Skeletal muscle tissue (tissue), 4 donors: ENCODE results near the gene HIVEP3. TPM values are rescaled to one million over a fixed set of nuclear protein-coding genes. Genes with fewer than 3 reads are reported as not detected.
"Not testable (repeated sequence)": the region's sequence is repeated elsewhere in the genome, so short reads cannot be mapped to it uniquely, and the experiment has no call there.

ENCODE experiments used
- H3K27ac ChIP-seq: one replicate; pipeline ENCODE4 v1.7.0; 2013; ENCODE audit warnings: mild to moderate bottlenecking, low read depth, low read length, inconsistent platforms
- H3K27me3 ChIP-seq, 3 donors: one replicate each; pipeline ENCODE4 v1.7.0; 2013; ENCODE audit warnings: low read length in 3 of 3; ENCODE audit not compliant: control insufficient read depth in 3 of 3, insufficient read depth in 3 of 3
- H3K36me3 ChIP-seq, 3 donors: one replicate each; pipeline ENCODE4 v1.7.0; 2013; ENCODE audit warnings: low read length in 3 of 3; ENCODE audit not compliant: control insufficient read depth in 3 of 3, insufficient read depth in 3 of 3
- H3K4me1 ChIP-seq, 3 donors: one replicate each; pipeline ENCODE4 v1.7.0; 2013; ENCODE audit warnings: low read length in 3 of 3, mild to moderate bottlenecking in 3 of 3; ENCODE audit not compliant: control insufficient read depth in 3 of 3, insufficient read depth in 3 of 3
- H3K4me3 ChIP-seq, 3 donors: one replicate each; pipeline ENCODE4 v1.7.0; 2013; ENCODE audit warnings: low read length in 3 of 3
- H3K9ac ChIP-seq, 3 donors: one replicate each; pipeline ENCODE4 v1.7.0; 2013; ENCODE audit warnings: low read length in 3 of 3, mild to moderate bottlenecking in 3 of 3, moderate library complexity in 2 of 3, low read depth in 1 of 3
- H3K9me3 ChIP-seq, 3 donors: one replicate each; pipeline ENCODE4 v1.7.0; 2013; ENCODE audit warnings: low read length in 3 of 3; ENCODE audit not compliant: control insufficient read depth in 3 of 3
- total RNA-seq: library from RNA; depleted of rRNA; stranded (reverse); fragments of >200 nt; gene quantifications from one replicate; pipeline ENCODE4 v1.2.3, GENCODE V29; 2014
- donor health status: Osteomylitis.

HIVEP3 gene
- total RNA-seq, 1 donor from 2014 or later, result 0.52 TPM

DNA sequence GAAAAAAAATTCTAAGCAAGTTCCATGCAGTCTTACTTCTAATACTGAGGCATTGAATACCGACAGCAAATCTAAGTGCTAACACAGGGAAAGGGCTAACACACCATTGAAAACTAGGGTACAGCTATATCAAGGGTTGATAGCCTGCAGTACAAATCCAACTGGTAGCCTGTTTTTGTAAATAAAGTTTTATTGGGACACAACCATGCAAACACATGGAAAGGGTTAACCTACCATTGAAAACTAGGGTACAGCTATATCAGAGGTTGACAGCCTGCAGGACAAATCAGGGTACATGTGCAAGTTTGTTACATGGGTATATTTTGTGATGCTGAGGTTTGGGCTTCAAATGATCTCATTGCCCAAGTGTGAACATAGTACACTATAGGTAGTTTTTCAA, 212.9 kb downstream of the HIVEP3 start:
- no peak overlapping the region for H3K27ac ChIP-seq
- H3K4me3 ChIP-seq, result no peak overlapping the region
- H3K9me3 ChIP-seq, result no peaks in the 10 kb centered on the region
- no peaks in the 10 kb centered on the region for H3K27me3 ChIP-seq
- peaks cover 0 to 3% (median 2%) of the 10 kb centered on the region in 3 donors for H3K4me1 ChIP-seq
- no peaks in the 10 kb centered on the region for H3K36me3 ChIP-seq
- no peak overlapping the region for H3K9ac ChIP-seq

DNA sequence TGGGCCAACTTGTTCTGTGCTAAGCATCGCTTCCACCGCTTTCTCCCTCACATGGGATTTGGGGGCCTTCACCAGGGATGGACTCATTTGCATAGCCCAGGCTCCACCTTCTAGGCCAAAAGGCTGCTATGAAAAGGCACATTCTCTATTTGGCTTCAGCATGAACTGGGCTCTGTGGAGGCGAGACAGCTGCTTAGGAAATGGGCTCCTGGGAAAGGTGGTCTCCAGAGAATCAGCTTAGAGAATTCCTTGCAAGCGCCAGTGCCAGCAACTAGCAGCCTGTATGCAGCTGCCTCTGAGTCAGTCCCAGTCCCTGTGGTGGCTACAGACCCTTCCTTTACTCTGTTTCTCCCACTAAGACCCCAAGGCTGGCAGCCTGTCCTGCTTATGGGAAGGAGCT, 214.5 kb downstream of the HIVEP3 start:
- Histone ChIP-seq H3K27ac (no peak overlapping the region), H3K4me3 (no peak overlapping the region), H3K36me3 (no peaks in the 10 kb centered on the region), H3K9ac (no peak overlapping the region), H3K27me3 (no peaks in the 10 kb centered on the region), H3K9me3 (no peaks in the 10 kb centered on the region), H3K4me1 (peaks cover 0 to 3% (median 2%) of the 10 kb centered on the region in 3 donors)

DNA sequence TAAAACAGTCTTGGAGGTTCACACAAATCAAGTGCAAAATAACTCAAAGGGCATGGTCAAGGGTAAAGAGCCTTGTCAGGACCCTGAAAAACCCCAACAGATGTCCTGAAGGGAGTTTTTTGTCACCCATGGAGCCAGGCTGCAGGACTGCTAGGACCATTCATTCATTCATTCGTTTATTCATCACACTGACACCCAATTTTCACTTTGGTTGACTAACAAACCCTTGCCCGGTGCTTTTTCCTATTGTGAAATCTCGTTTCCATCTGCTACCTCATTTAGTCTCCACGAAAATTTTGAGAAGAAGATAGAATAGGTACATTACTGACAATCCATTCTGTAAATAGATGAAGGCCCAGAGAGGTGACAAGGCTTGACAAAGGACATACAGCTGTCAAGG, 216.0 kb downstream of the HIVEP3 start:
- no peak overlapping the region for H3K9ac ChIP-seq
- no peak overlapping the region for H3K4me3 ChIP-seq
- no peaks in the 10 kb centered on the region for H3K27me3 ChIP-seq
- H3K9me3 ChIP-seq, result no peaks in the 10 kb centered on the region
- no peaks in the 10 kb centered on the region for H3K36me3 ChIP-seq
- no peak overlapping the region for H3K27ac ChIP-seq
- peaks cover 0 to 2% (median 0%) of the 10 kb centered on the region in 3 donors for H3K4me1 ChIP-seq

- H3K4me1 ChIP-seq, result peaks cover 0 to 5% (median 0%) of the 10 kb centered on the region in 3 donors
- H3K36me3 ChIP-seq, result no peaks in the 10 kb centered on the region
- no peak overlapping the region for H3K4me3 ChIP-seq
- H3K9ac ChIP-seq, result no peak overlapping the region
- no peak overlapping the region for H3K27ac ChIP-seq
- H3K27me3 ChIP-seq, result no peaks in the 10 kb centered on the region
- no peaks in the 10 kb centered on the region for H3K9me3 ChIP-seq
Measured at GRCh38 chr1:41700986-41701535, 217.7 kb downstream of the HIVEP3 start.

DNA sequence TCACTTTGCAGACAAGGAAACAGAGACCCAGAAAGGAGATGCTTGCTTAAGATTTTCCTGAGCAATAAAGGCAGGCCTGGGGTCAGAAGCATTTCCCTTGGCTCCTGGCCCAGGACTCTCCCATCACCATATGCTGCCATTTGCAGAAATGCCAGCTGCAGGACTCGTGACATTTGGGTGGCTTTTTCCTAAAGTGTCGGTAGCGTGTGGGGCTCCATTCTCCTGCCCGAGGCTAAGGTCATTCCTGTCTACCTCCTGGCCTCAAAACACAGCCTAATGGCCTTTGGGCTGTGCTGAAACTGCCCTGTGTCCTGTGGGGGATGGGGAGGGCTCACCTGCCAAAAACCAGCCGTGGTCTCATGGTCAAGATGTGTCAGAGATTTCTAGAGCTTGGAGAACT, 218.1 kb downstream of the HIVEP3 start:
- no peaks in the 10 kb centered on the region for H3K9me3 ChIP-seq

DNA sequence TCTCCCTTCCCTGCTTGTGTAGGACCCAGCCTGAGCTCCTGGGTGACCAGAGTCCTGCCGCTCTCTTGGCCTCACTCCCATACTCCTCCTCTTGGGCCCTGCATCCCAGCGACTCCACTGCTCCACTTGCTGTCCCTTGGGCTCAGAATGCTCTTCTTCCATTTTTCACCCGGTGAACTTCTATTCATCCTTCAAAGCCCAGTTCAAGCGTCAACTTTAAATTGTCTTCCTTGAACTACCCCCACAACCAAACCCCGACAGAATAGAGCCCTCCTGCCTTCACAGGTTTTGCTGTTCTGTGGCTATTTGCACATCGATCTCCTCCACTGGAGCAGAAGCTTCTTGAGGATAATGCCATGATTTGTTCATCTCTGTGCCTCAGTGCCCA, 218.9 kb downstream of the HIVEP3 start:
- H3K9ac ChIP-seq, result no peak overlapping the region
- no peaks in the 10 kb centered on the region for H3K27me3 ChIP-seq
- H3K27ac ChIP-seq, result no peak overlapping the region
- H3K36me3 ChIP-seq, result no peaks in the 10 kb centered on the region
- no peak overlapping the region for H3K4me3 ChIP-seq
- H3K9me3 ChIP-seq, result no peaks in the 10 kb centered on the region
- peaks cover 0 to 12% (median 5%) of the 10 kb centered on the region in 3 donors for H3K4me1 ChIP-seq

More for the DNA sequence above, 218.1 kb downstream of the HIVEP3 start:
- Histone ChIP-seq H3K9ac (no peak overlapping the region), H3K4me1 (peaks cover 0 to 6% (median 0%) of the 10 kb centered on the region in 3 donors), H3K27ac (no peak overlapping the region), H3K4me3 (no peak overlapping the region), H3K27me3 (no peaks in the 10 kb centered on the region), H3K36me3 (no peaks in the 10 kb centered on the region)

- Histone ChIP-seq H3K36me3 (no peaks in the 10 kb centered on the region), H3K27ac (no peak overlapping the region), H3K4me1 (peaks cover 0 to 12% (median 5%) of the 10 kb centered on the region in 3 donors), H3K4me3 (no peak overlapping the region), H3K9ac (no peak overlapping the region), H3K9me3 (no peaks in the 10 kb centered on the region), H3K27me3 (no peaks in the 10 kb centered on the region)
Measured at GRCh38 chr1:41698916-41699860, 219.5 kb downstream of the HIVEP3 start.

DNA sequence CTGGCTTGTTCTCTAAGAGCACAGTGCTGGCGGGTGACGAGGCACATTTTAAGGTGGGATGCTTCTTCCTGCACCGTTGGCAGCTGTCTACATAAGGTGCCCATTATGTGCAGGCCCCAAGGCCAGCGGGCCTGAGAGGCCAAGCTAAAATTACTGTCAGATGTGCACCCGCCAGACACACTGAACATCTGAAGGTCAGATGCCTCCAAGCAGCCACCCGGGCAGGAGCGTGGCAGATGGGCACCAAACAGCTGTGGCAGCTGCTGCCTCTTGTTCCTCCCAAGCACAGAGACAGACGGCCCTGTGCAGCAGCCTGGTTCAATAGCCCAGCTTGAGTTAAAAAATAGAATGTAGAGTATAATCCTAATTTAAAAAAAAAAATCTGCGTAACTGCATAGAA, 222.3 kb downstream of the HIVEP3 start:
- Histone ChIP-seq H3K9me3 (no peaks in the 10 kb centered on the region), H3K27ac (no peak overlapping the region), H3K36me3 (no peaks in the 10 kb centered on the region)

GRCh38 chr1:41695118-41695745, 223.5 kb downstream of the HIVEP3 start:
- Histone ChIP-seq H3K4me1 (peaks cover 0 to 10% (median 5%) of the 10 kb centered on the region in 3 donors), H3K9ac (no peak overlapping the region), H3K36me3 (no peaks in the 10 kb centered on the region), H3K27ac (no peak overlapping the region), H3K4me3 (no peak overlapping the region), H3K27me3 (no peaks in the 10 kb centered on the region), H3K9me3 (no peaks in the 10 kb centered on the region)

More for the DNA sequence above, 222.3 kb downstream of the HIVEP3 start:
- Histone ChIP-seq H3K4me1 (peaks cover 0 to 10% (median 5%) of the 10 kb centered on the region in 3 donors), H3K9ac (no peak overlapping the region), H3K27me3 (no peaks in the 10 kb centered on the region), H3K4me3 (no peak overlapping the region)

DNA sequence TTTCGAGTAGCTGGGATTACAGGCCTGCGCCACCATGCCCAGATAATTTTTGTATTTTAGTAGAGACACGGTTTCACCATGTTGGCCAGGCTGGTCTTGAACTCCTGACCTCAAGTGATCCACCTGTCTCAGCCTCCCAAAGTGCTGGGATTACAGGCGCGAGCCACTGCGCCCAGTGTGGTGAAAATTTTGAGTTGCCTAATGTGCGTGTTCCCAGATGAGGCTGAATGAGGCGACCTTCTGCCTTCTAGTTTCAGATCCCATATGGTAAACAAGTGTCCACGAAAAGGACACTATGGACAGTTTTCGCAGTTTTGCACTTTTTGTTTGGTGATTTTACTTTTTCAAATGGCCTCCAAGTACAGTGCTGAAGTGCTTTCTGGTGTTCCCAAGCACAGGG, 226.8 kb downstream of the HIVEP3 start:
- not testable (repeated sequence) for H3K27me3 ChIP-seq, H3K9ac ChIP-seq, H3K4me3 ChIP-seq, H3K9me3 ChIP-seq, H3K27ac ChIP-seq, H3K36me3 ChIP-seq
- H3K4me1 ChIP-seq, result peaks cover 5 to 19% (median 14%) of the 10 kb centered on the region in 3 donors
